ENCODE results near the gene UGP2.

DNA sequence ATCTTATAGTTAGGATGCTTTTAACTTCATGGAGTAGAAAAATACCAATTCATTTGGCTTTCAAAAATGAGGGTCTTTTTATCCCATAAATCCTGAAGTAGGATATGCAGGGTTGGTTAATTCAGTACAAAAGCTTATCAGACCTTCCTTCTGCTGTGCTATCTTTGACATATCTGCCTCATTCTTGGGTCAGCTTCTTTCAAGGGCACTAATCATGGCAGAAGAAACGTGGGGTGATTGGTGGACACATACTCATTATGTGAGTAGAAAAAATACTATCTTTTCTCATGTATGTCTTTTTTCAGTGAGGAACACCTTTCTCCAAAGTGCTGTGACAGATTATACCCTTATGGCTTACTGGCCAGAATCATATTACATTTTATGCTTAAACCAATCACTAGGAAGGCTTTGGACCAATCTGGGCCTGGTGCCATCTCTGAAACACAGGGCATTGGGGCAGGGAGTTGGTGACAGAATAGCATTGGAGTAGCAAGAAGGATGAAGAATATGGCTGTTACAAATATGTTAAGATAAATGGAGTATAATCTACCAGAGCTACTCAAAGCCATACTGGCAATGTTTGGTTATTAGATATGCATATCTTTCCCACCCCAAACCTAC, 10.1 kb downstream of the UGP2 start:
- TF ChIP-seq SPI1 (IDR thresholded peaks at IDR 0.05; ENCODE audit: low read depth, low read length) (no peak), POLR2A (IDR thresholded peaks at IDR 0.05; ENCODE audit: low read depth, low read length) (no peak), TAF1 (IDR thresholded peaks at IDR 0.05; ENCODE audit: low read depth, low read length) (no peak), POLR2AphosphoS5 (IDR thresholded peaks at IDR 0.05; ENCODE audit: low read depth, low read length) (no peak), PAX5 (IDR thresholded peaks at IDR 0.05; ENCODE audit: insufficient read depth, low read length, severe bottlenecking) (no peak), POU2F2 (IDR thresholded peaks at IDR 0.05; ENCODE audit: low read depth, low read length) (no peak)
